AG08396 (cell line): ENCODE data around the gene CTBP2.

ENCODE experiments used
- DNase-seq: peaks from one replicate; pipeline ENCODE4 v3.0.0; 2012; ENCODE audit warnings: low spot score, mixed read lengths

CTBP2 gene

DNA sequence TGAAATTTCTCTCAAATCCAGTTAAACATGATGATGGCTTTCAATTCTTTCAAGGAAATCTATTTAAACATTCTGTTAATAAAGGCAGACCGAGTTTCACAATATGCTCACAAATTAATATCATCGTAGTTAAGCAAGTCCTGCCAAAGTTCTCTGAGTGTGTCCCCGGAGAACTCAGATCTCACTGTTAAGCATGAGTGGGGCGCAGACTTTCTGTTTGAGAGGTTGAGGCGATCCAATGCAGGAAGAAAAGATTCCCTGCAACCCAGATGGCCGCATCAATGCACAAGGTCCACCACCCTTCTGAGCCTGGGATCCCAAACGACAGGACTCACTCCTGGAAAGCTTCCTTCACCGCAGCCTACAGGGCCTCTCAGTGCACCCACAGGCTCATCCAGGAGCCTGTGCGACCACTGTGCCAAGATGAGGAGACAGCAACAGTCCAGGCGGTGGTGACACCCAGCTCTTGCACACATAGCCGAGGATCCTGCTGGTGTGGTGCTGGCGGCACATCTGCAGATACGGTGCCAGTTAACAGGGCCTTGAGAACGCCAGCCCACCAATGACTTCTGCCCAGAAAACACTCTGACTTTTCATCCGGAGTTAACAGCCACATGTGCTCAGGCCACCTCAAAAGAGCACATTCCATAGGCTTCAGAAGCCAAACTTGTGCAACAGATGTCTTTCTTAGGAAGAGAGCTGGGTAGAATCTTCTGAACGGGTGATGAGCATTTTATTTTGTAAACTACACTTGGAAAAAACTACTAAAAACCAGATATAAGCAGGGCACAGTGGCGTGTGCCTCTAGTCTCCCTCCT is 116.3 kb downstream of the CTBP2 start:
- DNase-seq: no peak

DNA sequence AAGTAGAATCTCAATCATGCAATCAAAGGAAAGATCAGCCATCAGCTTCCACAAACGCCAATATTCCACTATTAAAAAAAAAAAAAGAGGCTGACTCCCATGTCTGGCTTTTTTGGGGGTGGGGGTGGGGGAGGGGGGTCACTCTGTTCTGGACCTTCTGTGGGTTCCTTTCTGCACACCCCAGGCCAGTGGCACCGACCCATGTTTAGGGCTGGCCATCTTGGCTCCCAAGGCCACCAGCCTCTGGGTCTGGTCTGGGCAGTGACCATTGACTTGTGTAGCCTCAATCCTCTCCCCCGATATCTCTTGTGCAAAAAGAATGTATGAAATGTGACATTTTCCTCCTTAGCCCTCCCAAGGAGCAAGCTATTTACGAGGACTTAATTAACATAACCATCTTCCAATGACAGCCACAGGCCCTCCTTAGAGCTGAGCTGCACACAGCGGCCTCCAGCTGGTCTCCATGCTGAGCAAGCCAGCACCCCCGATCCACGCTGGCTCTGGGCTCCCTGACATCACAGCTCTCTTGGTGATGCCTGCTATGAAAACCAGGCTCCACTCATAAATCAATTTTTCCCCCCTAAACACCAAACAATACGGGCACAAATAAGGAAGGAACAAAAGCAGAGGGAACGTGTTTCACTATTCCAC is 118.4 kb downstream of the CTBP2 start:
- DNase-seq: no peak

DNA sequence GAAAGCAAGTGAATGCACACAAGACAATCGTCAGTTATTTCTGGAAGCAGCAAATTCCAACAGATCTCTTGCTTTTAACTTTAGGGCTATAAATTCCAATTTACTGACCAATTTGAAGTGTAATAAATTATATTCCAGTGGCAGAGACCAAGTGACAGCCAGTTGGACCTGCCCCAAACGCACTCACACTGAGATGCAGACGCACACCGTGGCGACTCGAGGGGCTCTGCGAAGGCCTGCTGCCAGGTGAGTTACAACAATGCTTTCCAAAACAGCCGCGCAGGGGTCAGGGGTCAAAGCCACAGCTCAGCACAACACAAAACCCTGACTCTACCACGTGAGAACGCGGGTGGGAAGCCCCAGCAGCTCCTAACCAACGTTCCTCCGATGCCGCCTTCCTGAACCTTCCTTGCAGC is 121.0 kb downstream of the CTBP2 start:
- no peak for DNase-seq

DNA sequence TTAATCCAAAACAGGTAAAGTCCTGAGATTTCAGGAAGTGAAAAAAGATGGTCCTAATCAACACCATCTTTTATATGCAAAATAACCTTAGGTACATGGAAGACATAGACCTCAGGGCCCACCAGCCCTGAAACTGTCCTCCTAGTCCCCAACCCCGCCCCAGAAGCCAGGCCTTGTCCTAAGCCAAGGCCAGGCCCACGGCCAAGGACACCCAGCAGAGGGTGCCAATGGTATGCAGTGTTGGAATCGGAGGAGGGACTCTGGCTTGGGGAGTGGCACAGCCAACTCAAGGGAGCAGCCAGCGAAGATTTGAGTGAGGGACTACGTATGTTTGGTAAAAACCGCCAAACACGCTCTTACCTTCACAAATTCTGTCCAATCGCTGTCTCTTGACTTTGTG is 121.7 kb downstream of the CTBP2 start:
- DNase-seq: no peak

DNA sequence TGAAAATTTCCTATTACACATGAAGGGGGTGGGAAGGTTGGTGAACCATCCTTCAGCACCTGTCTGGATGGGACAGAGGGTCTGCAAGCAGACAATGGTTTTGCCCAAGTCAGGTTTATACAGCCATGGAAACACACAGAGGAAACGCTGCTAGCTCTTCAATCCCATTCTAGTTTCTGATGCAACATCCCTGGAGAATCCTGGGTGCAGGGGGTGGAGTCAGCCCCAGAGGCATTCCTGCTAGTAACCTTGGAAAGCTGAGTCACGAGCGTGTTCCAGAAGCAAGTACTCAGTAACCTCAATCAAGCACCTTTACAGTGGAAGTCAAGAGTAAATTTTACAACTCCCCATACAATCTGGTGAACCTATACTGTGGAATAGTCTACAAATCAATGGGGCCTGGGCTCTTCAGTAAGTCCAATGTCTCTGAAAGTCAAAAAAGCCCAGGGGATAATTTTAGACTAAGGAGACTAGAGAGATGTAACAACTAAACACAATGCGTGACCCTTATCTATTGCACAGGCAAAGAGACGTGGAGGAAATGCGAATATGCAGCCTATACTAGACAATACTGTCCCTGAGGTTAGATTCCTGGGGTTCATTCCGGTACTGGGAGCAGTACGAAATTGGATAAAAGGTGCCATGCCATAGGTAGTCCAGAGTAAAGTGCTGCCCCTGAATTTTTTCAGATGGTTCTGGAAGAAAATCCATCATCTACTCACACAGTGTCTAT is 123.1 kb downstream of the CTBP2 start:
- peak; percentile 54 for DNase-seq

DNA sequence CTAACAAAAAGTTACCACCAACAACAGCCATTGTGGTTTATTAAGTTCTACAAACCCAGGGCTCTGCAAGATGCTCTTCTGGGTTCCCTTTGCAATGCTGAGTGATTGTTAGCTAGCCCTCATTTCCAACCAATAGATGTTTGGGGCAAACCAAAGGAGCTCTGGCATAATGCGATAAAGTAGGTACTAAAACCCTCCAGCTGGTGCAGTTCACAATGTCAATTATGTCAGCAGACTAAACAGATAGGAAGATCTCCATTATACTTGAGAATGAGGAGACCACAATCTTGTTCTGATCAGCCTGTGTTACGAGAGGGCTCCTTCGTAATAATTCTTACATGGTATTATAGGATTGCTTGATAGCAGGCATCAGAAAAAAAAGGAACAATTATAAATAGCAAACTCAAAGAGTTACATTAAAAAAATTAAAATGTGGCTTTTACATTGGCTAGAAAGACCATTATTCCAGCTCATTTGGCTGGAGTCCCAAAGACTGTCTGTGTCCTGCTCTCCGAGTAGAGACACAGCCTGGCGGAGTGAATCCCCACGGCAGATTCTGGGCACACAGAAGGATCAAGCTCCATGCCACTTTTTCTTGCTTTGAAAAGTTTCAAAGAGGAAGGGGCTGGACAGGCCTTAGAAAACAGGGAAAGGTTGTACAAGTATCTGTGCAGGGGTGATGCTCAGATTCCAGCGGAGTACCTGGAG is 124.6 kb downstream of the CTBP2 start:
- no peak for DNase-seq

DNA sequence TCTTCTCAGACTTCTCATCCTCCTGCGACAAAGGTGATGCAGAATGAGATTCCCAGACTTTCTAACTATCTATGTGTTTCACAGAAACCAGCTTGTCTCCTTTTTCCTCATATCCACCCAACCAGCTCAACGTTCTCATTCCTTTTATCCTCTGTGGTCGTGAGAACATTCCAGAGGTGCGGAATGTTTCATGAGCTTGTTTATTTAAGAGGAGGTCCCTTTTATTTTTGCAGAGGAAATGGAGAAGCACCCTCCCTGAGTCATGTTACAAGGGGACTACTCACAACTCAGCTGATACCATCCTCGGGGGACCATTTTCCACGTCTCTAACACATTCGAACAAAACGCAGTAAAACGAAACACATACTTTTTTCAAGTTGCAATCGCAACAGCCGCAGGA is 125.2 kb downstream of the CTBP2 start:
- peak; percentile 76 for DNase-seq

DNA sequence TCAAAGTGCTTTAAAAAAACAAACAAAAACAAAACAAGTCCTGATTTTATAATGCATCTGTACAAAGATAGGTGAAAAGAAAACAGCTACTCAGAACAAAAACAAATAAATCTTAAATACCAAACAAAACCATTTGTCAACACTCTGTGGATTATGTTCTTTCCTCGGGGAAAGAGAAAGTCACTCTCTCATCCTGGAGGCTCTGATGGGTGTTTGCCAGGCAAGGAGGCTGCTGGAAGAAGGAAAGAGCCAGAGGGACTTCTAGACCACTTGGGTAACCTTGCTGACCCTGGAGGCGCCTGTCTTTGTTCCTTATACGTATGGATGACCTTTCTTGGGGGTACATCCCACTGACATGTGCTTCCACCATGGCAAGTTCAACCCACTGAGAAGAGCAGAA is 125.7 kb downstream of the CTBP2 start:
- DNase-seq: no peak

DNA sequence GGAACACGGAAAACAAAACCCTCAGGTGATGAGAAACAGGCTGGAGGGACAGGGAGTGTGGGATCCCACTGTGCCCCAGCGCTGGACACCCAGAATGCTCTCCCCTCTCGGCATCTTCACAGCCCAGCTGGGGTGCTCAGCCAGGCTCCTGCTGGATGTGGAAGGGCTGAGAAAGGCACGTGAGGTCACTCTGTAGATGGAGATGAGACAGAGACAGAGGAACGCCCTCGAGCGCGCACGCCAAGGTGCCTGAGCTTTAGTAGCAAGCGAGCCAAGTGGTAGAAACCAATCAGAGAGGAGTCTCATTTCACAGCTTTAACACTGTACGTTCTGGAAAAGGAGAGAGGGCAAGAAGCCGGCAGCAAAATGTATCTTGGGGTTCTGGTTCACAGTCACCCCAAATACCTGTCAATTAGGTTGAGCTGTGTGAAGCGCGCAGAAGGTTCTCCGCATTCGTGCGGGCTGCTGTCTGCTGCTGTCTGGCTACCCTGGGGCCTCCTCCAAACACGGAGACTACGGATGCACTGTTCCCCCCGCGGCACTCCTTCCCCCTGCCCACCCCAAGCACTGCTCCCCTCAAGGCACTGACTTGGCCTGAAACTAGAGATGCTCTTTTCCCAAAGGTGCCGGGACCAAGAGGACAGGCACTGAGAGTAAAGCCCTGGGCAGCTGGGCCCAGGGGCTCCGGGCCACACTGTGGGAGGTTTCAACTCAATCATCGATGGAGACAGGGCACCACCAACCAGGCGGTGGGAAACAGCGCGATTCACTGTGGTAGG is 127.0 kb downstream of the CTBP2 start:
- DNase-seq: no peak

DNA sequence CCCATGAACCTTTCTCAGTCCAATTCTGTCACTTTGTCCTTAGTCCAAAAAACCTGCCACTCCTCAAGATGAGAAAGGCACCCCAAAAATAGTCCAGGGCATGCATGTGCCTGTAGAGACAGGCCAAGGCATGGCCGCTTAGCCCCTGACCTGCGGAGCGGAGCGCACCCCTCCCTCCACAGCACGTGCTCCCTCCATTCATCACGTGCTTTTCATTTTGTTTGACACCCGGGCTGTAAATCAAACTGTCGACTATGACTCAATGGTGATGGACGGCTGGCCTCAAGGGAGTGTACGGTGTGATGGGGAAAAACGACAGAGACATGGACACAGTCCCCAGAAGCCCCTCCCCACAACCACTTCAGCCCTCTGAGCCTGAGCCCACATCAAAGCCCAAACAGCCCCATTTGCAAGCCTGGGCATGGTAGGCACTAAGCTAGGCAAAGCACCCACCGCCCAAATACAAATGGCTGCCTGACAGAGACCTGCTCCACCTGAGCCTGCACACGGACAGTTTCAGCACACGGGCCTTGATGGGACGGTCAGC is 127.8 kb downstream of the CTBP2 start:
- DNase-seq: no peak

DNA sequence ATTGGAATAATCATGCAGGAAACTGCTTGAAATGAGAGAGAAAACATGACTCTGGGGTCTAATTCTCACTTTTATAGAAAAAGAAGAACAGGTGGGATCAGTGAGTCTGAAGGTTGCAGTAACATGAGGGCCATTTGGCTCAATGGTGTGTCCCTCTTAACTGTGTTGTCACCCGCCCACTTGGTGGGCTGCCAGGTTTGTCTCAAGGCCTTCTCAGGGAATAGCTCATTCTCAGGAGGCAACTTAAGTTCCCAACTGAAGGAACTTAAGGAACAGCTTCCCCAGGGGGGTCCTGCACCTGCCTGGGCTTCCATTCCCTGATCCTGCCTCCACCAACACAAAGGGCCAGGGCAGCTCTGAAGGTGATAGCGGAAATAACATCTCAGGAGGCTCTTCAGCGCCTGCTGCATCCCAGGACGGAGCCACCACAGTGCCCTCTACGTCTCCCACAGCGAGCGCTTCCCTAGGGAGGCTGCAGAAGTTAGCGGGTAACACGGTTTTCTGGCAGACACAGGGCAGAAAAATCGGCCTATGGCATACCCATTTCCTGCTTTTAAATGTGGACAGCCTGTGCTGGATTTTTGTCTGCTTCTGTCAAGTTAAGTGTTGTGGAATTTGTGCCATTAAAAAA is 129.7 kb downstream of the CTBP2 start:
- DNase-seq: no peak

DNA sequence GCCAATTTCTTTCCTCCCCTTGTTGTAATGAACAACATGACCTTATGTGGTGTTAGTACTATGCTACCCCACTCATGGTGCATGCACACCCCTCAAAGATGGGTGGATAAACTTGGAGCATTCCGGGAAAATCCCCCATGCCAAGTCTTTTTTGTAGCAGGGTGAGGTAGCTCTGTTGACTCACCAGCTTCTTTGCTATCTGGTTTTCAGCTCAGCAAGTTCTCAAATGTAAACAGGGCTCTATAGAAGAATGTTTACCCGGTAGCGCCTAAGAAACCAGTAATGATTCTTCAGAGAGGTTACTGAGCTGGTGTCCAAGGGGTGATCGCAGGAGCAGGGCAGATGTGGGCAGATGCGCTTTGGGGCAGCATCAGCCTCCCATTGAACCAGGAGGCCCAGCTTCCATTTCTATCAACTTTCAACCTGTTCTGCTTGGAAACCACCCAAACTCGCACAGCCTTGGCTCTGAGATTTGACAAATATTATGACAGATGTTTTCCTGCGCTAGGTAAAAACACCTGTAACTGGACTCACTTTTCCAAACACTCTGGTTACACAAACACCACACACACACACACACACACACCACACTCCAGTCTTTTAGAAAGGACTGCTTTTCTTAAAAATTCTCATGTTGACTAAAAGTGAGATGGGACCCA is 130.7 kb downstream of the CTBP2 start:
- peak; percentile 44 for DNase-seq

DNA sequence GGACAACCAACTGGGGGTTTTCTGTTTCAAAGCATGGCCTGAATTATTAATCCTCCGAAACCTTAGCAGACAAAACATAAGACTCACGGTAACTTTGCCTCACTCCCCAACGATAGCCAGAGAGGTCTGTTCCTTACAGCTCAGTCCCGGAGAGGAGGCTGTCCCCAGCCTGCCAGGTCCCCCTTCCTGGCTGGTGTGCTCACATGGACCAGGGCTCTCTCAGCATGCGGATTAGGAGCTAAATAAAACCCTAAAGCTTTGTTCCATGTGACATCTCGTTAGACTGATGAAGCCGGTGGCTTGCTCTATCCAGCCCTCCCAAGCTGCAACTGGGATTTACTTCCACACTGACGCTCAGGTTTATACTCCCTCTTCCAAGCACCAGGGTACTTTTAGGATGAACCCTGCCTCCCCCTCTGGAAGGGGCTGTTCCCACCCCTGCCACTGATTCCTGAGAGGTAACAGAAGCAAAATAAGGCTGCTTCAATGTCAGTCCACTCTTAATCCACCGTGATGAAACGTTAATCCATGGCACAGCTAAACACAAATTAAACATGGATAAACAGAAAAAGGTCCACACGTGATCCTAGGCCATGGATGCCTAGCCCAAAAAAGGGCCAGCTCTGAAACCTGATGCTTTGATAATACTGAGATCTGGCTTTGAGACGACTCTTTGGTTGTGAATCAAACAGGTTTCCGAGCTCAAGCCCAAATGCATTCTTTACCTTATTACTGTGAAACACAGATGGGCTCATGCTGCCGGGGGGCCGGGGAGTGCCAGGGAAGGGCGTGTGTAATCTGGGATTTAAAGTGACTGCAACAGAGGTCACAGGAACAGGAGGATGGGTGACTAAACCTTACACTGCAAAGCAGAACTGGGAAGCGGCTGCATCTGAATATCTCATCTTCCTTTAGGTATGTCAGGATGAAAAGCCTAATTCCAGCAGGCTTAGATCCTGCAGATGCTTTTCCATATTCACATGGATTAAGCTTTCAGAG is 132.2 kb downstream of the CTBP2 start:
- peak; percentile 33 for DNase-seq

DNA sequence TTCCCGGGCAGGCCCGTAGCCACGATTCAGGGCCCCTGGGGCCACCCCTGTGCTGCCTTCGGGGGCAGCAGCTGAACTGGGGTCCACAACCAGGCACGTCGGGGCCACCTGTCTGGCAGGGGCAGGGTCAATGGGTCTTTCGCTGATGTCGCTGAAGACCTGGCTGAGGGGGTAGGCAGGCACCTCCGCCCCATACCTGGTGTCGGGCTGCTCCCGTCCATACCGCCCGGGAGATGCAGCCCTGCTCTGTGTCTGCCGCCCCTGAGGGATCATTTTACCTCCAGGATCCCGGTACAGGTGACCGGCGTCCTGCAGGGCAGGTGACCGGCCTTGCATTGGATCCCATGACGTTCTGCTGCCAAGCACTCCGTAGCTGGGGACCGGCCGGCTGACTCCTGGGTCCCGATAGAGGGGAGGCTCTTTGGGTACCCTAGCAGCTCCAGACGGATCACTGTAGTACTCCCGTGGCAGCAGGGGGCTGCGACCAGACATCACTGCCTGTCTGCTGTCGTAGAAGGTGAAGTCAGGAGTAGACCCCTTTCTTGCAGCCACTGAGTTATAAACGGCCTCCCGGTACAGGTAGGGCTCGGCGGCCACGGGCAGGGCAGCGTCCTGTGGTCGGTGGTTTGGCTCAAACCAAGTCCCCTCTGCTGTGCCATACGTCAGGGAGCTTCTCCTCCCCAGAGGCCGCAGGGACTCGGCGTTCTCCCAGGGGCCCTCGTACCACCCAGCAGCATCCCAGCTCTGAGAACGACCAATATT is 133.2 kb downstream of the CTBP2 start:
- DNase-seq: no peak

DNA sequence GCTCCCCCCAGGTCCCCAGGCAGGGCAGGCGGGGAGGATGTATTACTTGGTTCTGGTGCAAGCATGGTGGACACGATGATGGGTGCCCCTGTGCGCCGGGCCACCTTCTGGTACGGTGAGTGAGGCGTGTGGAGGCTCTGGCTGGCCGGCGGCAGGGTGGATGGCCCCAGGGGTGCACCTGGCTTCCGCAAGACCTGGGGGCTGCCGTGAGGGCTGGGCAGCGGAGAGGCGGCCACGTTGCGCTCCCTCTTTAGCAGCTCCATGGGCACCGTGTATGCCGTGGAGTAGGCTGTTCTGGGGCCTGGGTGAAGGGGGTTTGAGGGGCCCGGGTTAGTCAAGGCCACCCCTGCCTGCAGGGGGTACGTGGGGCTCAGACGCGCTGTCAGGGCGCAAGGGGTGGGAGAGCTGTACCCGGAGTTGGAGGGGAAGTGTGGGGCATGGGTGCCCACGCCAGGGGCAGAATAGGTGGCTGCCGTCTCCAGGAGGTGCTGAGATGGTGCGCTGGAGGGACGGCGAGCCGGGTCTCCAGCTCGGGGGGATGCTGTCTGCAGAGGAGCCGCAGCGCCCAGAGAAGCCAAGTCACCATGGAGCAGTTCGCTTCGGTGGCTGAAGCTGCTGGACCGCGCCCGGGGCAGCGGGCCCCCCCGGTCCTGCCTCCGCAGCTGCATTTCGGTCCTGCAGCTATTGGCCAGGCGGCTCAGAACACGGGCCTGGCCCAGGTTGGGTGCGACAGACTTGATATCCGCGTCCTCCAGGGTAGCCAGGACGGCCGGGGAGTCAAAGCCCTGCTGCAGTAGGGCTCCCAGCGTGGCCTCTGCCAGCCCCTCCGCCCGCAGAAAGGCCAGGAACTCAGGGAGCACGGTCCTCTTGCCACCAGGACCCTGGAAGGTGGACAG is 134.1 kb downstream of the CTBP2 start:
- DNase-seq: no peak

DNA sequence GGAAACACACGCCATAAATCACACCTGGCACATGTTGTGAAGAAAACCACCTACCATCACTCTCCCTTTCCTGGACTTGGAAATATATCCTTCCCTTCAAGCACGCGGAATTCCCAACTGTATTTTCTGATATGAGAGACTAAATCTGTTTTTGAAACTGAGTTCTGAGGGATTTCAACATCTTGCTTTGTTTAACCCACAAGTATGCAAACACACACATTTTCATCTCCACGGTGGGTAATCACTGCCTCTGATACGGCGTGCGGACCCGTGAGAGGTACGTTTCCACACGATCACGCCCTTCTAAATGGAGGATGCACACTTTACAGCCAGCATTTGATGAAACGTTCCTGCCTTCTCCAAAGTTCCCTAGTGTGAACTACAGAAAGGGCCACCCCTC is 135.0 kb downstream of the CTBP2 start:
- no peak for DNase-seq
